ENCODE results near the gene KLHDC4.
"Not testable (repeated sequence)": the region's sequence is repeated elsewhere in the genome, so short reads cannot be mapped to it uniquely, and the experiment has no call there.

Gene KLHDC4

DNA sequence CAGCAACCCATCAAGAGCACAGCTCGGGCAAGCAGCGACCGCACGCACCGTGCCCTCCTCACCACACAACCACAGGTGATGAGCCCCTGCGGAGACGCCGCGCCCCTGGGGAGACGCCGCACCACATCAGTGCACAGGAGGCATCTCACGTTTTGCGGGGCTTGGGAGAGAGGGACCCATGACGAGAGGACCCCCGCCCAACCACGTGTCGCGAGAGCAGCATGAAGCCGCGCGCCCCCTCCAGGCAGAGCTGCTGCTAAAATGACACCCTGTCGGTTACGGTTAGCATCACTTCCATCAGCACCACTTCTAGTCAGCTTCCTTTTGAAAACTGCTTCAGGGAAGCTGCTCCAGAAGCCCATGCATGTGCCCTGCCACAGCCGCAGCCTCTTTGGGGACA, 45.3 kb downstream of the KLHDC4 start:
- DNase-seq (ENCODE audit: low read depth, low spot score): no peak

DNA sequence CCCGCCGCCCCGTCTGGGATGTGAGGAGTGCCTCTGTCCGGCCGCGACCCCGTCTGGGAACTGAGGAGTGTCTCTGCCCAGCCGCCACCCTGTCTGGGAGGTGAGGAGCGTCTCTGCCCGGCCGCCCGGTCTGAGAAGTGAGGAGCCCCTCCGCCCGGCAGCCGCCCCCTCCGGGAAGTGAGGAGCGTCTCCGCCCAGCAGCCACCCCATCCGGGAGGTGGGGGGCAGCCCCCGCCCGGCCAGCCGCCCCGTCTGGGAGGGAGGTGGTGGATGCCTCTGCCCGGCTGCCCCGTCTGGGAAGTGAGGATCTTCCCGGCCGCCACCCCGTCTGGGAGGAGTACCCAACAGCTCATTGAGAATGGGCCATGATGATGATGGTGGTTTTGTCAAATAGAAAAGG, 47.0 kb downstream of the KLHDC4 start:
- not testable (repeated sequence) for DNase-seq (ENCODE audit: low read depth, low spot score)

DNA sequence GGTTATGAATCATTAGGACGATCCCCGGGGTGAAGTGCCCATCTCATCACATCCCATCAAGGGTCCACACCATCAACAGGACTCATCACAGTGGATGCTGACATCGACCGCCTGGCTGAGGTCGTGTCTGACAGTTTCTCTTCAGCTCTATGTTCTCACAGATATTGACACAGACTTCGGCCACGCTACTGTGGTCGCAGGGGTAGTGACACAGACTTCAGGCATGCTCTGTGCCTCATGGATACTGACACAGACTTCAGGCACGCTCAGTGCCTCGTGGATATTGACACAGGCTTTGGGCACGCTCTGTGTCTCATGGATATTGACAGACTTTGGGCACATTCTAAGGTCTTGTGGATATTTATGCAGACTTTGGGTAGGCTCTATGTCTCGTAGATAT, 50.1 kb downstream of the KLHDC4 start:
- DNase-seq (ENCODE audit: low read depth, low spot score): no peak

DNA sequence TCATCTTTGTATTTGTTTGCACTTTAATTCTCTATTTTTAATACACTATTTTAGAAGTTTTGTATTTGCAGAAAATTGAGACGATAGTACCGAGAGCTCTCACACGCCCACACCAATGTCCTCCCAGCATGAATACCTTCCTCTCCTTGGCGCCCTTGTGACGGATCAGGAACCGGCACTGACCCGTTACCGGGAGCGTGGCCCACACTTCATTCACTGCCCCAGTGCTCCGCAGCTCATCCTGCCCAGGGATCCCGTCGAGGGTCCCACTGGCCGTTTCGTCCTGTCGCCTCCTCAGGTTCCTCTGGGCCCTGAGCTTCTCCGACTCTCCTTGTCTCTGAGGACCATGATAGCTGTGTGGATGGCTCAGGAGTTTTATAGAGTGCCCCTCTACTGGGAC, 50.6 kb downstream of the KLHDC4 start:
- DNase-seq (ENCODE audit: low read depth, low spot score): no peak

DNA sequence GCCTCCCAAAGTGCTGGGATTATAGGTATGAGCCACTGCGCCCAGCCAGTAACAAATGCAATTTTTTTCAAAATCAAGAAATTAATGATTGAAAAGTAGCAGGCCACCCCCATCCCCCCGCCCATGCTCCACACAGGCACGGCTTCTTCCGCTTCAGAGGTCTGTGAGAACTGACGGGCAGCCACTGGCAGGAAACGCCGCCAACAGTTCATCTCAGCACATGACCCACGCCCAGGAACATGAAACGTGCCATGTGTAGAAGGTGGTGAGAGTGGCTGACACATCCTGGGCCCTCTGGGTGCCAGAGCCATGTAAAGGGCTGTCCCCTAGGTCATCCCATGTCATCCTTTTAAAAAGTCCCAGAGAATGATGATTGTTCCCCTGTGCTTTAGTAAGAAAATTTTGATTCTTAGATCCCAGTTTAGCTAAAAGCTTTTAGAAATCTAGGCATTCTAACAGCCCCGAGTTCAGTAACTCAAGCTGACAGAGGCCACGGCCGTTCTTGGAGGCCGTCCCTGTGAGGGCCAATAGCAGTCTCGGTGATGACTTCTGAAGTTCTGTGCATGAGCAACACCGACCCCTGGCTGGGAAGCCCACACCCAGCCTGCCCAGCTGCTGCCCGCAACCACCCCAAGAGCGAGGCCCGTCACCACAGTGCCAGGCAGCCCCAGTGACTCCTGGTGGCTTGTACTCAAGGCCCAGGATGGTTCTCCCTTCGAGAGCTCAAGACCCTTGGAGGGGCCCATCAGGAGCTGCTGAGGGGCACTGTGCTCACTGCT, 52.1 kb downstream of the KLHDC4 start:
- no peak for DNase-seq (ENCODE audit: low read depth, low spot score)

DNA sequence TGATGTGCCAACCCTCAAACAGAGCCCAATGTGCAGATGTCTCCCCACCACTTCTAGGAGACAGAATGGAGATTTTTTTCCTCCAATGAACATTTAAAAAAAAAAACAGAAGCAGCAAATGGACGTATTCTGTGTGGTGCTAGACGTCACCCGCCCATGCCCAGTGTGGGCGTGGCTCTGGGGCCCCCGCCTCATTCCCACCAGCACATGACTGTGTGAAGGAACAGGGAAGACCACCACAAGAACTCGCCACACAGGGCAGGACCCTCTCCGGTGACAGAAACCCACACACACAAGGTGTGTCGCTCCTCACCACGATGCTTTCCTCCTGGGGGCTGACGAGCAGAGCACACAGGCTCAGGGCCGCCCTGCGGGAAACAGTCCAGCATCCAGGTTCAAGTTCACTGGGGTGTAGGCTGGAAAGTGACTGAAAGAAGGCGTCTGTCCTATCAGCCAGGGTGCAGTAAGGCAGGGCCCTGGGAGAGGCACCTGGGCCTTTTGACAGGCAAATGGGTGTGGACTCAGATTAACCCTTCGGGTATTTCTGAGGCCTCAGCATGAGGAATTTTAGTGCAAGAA, 53.5 kb downstream of the KLHDC4 start:
- DNase-seq (ENCODE audit: low read depth, low spot score): no peak

DNA sequence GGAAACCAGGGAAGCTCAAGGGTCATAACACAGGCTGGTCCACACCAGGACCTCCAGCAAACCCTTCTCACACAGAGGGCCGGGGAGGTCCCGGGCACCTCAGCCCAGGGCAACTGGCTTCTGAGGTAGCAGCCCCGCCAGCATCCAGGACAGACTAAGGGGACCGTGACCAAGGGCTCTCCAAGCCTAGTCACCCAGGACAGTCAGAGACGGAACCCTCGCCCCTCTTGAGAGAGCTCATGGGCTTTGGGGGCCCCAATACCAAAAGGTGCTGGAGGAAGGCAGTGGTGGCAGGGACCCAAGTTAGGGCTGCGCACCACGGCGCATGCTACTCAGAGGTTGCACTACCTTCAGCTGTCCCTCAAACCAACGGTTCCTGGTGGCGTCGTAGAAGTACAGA, 54.9 kb downstream of the KLHDC4 start:
- no peak for DNase-seq (ENCODE audit: low read depth, low spot score)

DNA sequence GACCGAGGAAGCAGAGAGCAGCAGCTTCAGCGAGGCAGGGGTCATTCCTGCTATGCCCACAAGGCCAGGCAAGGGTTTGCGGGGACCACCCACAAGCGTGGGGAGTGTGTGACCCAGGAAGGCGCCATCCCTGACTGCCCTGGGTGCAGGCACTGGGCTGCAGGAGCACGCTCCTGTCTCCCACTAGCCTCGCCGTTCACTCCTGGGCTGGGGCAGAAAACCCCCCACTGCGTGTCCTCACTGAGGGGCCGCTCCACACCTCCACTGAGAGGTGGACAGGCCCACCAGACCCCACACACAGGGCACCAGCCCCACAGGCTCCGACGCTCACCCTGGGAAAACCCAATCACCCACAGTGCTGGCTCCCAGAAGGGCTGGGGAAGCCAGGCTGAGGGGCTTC, 56.1 kb downstream of the KLHDC4 start:
- DNase-seq (ENCODE audit: low read depth, low spot score): no peak

DNA sequence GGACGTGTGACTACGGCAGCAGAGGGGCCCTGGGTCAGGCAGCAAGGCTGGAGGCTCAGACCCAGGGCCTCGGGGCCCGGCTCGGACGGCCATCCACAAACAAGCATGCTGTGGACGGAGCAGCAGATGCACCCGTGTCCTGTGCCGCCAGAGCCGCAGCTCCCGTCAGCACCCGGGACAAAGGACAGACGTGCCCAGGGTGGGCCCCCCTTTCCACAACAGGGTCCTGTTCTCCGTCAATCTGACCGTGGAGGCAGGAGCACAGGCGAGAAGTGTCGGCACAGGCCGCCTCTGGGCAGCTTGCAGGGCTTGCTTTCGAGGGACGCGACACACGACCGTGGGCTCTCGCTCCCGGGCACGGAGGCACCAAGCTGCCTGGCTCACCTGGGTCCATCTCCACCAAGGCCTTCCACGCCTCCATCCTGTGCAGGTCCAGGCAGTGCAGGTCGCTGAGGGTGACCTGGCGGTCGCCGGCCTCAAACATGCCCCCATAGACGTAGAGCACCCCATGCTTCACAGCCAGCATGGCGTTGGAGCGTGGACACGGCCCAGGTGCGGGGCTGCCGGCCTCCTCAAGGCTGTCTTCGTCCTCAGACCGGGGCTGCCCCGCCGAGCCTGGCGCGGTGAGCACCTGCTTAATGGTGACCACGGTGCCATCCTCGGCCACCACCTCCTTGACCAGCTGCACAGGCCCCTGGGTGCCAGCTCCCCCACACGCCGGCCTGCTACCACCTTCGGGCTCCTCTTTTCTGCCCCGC, 56.7 kb downstream of the KLHDC4 start:
- no peak for DNase-seq (ENCODE audit: low read depth, low spot score)

DNA sequence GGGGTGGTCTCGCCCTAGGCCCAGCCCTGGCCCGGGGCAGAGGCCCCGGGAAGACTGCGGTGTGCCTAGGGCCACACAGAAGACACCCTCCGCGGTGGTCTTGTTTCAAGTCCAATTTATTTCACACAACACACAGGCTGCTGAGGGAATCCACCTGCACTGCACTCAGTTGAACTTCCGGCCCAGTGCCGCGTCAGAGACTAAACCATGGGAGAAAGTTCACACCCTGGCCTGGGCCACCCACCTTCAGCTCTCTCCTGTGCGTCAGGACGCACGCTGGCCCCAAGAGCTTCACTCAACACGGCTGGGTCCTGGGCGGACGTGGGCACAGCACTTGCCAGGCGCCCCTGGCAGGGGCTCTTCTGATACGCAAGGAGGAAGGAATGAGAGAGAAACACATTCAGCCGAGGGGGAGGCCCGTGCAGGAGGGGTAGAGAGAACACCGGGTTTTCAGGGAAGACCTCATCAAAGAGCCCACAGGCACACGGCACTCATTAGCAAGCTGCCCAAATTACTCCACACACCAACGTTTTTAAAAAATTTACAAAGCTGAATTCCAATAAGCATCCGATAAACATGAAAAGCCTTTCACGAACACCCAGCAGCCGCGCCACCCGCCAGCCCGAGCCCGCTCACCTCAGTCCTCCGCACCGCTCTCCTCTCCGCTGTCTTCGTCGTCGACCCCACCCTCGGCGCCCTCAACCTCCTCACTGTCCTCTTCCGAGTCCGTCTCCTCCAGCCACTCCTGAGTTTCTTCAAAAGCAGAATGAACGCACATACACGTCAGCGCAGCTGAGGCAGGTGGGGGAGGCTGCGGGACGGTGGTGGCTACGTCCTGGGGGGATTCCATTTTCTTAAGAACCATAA, 57.8 kb downstream of the KLHDC4 start:
- no peak for DNase-seq (ENCODE audit: low read depth, low spot score)

DNA sequence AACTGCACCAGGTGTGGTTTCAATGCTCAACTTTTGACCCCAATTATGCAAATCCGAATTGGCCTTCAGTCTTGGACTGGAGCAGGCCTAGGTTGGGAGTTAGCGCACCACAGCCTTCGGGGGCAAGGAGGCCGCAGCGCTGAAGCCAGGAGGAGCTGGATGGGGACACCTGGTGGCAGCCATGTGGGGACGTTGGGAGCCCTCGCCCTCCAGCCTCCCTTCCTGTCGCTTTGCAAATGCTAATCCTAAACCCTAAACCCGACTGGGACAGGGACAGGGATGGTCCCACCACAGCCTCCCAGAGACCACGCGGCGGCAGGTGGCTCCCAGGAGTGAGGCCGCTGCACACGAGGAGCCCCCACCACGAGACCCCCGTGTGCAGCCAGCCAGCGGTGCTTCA, 58.7 kb downstream of the KLHDC4 start:
- peak; percentile 76 for DNase-seq (ENCODE audit: low read depth, low spot score)

DNA sequence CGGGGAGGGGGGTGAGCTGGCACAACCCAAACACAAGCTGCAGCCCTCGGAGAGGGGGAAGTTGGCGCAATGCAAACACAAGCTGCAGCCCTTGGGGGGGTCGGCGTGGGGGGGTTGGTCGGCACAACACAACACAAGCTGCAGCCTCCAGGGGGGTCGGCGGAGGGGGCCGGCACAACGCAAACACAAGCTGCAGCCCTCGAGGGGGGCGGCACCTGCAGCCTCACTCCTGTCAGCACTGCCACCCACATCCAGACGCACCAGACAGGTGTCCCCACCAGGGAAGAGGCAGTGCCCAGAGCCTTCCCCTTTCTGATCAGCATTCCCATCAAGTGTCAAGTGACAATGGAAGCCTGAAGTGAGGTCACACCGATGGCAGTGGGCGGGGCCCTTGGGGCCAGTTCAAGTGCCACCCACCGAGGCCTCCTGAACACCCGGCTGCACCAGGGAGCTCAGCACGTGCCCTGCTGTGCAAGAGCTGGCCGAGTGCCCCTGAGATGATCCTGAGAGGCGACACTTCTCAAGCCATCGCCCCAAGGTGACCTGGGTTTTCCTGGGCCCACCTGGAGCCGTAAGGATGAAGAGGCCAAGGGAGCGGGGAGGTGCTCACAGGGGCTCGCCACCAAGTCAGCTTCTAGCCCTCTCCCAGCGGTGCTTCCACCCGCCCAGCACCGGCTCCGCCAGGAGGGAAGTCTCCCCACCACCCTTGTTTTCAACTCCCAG, 59.3 kb downstream of the KLHDC4 start:
- DNase-seq (ENCODE audit: low read depth, low spot score): peak; percentile 65

DNA sequence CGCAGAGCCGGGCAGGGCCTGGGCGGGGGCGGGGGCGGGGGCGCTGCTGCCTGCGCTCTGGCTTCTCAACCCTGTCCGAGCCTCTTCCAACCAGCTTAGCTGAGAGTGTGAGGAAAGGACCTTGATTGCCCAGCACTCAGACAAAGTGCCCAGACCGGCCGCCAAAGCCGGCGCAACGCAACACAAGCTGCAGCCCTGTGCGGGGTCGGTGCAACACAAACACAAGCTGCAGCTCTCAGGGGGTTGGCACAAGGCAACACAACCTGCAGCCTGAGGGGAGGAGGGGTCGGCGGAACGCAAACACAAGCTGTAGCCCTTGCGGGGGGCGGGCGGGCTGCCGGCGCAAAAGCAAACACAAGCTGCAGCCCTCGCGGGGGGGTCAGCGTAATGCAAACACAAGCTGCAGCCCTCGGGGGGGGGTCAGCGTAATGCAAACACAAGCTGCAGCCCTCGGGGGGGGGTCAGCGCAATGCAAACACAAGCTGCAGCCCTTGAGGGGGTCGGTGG, 60.0 kb downstream of the KLHDC4 start:
- peak; percentile 76 for DNase-seq (ENCODE audit: low read depth, low spot score)

DNA sequence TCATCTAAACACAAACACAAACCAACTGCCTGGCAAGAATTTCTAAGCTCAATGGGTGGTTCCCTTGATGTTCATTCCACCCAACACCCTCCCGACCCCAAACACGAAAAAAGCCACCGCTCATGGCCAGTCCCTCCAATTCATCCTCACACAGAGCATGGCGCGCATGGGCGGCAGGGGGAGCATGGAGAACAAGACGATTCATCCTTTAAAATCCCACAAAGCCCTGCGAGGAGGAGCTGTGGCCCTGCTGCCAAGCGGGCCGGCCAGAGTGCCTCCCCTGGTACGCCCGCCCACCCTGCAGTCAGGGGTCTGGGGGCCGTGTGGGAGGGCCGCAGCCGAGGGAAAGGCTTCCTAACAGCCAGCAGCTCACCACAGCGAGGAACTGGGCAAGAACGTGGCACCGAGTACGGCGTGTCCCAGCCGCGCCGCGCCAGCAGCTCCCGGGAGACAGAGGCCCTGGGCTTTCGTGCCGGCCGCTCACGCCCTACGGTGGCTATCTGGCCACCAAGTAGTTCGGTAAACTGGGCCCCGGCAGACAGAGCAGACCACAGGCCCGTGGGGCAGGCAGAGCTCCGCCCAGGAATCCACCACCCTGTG, 60.9 kb downstream of the KLHDC4 start:
- no peak for DNase-seq (ENCODE audit: low read depth, low spot score)

DNA sequence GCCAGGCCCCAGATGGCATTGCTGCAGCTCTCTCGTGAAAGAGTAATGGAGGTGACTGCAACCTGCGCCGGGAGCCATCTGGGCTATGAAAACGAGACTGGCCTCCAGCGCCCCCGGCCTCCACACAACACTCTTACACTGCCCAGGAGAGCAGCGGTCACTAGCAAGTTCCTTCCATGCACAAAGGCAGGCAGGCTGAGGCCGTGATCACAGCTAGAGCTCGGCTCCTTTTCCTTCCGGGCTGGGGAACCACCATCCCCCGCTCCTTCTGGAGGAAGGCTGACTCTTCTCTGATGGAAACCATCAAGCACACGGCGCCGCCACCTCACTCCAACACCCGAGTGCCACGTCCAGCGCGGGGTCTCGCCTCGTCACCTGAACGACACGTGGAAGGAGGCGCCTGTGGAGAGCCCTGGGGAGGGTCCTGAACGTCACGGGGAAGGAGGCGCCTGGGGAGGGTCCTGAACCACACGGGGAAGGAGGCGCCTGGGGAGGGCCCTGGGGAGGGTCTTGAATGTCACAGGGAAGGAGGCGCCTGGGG, 61.9 kb downstream of the KLHDC4 start:
- DNase-seq (ENCODE audit: low read depth, low spot score): no peak

DNA sequence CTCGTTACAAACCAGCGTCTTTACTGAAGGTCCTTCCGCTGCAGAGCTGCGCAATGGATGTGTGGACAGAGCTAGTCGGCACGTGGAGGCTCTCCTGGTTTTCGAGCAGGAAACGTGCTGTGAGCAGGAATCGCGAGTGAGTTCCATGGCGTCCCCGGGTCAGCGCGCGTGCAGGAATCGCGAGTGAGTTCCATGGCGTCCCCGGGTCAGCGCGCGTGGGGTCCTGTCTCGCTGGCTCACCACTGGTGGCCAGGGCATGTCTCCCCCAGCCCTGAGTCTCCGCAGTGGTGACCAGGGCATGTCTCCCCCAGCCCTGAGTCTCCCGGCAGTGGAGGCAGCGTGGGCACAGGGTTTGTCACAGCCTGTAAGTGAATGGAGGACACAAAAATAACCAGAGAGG, 62.7 kb downstream of the KLHDC4 start:
- no peak for DNase-seq (ENCODE audit: low read depth, low spot score)

DNA sequence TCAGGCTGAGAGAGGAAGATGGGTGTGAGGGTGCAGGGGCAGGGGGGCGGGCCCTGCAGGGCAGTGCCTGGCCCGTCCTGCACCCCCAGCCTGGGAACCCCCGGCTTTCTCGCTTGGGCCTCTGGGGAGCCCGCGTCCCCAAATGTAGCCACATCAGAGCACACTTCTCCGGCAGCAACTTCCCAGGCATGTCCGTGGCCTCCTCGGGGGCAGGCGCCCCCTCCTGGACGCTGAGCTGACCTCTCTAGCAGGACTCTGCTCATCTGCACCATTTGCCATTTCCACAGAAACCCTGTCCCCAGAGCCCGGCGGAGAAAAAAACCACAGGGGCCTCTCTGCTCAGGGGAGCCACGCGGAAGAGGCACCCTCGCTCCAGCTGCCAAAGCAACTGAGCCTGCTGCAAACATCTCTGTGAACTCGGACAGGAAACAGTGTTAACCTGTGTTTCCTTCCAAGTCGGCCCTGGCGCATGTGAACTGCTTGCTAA, 63.4 kb downstream of the KLHDC4 start:
- DNase-seq (ENCODE audit: low read depth, low spot score): peak; percentile 53

DNA sequence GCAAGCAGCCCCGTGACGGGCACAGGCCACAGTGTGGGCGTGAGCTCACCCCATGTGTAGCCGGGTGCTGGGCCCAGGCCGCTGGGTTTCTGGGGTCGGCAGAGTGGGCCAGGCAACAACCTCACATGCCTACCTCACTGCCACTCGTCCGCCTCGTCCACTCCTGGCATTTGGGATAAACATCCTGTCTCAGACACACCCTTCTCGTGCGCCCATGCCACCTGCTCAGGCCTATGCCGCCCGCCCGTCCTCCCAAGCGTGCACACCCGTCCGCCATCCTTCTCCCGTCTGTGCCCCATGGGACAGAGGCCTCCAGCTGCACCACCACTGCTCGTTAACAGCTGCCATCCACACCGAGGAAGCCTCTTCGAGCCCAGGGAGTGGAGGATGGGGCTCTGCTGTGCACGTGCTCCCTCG, 64.3 kb downstream of the KLHDC4 start:
- no peak for DNase-seq (ENCODE audit: low read depth, low spot score)

DNA sequence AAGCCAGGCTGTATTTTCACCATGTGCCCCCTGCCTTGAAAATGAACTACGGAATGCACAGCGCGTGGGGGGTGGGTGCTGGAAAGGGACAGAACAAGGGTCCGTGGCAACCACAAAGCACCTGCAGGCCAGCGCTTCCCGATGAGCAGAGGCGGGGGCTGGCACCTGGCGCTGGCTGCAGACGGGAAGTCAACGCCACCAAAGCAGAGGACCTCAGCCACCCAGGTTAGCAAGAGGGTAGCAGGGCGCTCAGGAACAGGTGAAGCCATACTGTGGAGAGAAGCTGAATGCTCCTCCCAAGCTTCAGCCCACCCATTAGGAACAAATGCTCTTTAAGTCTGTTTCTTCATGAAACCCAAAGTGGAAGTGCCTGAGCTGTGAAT, 64.7 kb downstream of the KLHDC4 start:
- no peak for DNase-seq (ENCODE audit: low read depth, low spot score)

DNA sequence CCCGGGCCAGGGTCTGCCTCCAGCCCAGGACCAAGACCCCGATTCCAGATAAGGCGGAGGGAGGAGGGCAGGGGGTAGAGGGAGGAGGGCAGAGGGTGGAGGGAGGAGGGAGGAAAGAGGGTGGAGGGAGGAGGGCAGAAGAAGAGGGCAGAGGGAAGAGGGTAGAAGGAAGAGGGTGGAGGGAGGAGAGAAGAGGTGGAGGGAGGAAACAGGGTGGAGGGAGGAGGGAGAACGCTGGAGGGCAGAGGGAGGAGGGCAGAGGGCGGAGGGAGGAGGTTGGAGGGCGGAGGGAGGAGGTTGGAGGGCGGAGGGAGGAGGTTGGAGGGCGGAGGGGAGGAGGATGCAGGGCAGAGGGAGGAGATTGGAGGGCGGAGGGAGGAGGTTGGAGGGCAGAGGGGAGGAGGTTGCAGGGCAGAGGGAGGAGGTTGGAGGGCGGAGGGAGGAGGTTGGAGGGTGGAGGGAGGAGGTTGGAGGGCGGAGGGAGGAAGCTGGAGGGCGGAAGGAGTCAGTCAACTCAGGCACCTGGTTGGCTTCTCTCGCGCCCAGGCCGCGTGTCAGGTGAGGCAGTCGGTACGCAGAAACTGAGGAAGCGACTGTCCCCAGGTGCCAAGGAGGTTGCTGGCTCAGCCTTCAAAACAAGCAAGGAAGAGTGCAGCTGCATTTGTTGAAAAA, 65.2 kb downstream of the KLHDC4 start:
- no peak for DNase-seq (ENCODE audit: low read depth, low spot score)

All from ELF-1 (cell line).